AG20443 (cell line): Measurements from ENCODE around the gene MAP3K9.

ENCODE experiments used
- DNase-seq: peaks from one replicate; pipeline ENCODE4 v3.0.0; 2012; ENCODE audit warnings: low spot score, mixed read lengths

MAP3K9 gene

DNA sequence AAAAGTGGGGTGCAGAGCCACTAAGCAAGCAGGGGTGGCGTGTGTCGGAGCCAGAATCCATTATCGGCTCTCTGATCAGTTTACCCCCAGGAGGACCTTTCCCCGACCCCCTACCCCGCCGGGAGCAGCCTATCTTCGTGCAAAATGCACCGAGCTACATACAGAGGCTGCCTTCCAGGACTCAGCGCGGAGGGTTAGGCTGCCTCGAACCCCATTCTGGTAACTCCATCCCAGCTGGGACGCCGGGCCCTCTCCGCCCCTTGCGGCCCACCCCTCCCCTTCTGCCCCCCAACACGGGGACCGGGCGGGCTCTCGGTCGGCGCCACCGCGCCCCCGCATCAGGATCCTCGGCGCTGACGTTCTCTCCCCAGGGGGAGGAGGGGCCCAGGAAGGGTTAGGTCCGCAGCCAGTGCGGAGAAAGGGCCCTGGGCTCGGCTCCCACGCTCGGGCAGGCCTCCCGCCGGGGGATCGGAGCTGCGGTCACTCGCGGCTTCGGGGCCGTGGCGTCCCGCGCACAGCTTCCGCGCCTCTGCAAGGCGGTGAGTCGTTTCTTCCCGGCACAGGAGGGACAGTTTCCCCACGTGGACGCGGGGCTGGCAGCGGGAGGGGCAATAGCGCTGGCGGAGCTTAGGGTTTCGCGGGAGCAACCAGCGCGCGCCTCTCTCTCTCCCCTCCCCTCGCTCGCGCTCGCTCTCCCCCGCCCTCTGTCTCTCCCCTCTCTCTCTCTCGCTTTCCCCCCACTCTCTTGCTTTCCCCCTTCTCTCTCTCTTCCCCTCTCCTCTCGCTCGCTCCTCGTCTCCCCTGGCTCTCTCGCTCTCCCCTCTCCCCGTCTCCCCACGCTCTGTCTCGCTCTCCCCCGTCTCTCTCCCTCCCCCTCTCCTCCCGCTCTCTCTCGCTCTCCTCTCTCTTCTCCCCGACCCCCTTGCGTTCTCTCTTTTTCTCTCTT lies 12.5 kb upstream of the MAP3K9 start:
- DNase-seq, result peak; percentile 87

- DNase-seq, result no peak
Observed at GRCh38 chr14:70816525-70816924, 7.2 kb upstream of the MAP3K9 start.

GRCh38 chr14:70814466-70814865 lies 5.2 kb upstream of the MAP3K9 start:
- DNase-seq, result no peak

- no peak for DNase-seq
Observed at GRCh38 chr14:70812124-70812818, 3.0 kb upstream of the MAP3K9 start.

DNA sequence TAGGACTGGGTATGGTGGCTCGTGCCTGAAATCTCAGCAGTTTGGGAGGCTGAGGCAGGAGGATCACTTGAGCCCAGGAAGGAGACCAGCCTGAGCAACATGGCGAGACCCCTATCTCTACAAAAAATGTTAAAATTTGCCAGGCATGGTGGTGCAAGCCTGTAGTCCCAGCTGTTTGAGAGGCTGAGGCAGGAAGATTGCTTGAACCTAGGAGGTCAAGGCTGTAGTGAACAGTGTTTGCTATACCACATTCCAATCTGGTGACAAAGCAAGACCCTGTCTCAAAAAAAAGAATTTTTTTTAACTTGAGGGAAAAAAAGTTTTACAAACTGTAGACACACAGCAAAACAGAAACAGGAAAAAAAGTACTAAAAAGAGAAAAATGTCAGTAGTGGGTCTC lies 2.3 kb upstream of the MAP3K9 start:
- no peak for DNase-seq

GRCh38 chr14:70811050-70811449 lies 1.7 kb upstream of the MAP3K9 start:
- no peak for DNase-seq

DNA sequence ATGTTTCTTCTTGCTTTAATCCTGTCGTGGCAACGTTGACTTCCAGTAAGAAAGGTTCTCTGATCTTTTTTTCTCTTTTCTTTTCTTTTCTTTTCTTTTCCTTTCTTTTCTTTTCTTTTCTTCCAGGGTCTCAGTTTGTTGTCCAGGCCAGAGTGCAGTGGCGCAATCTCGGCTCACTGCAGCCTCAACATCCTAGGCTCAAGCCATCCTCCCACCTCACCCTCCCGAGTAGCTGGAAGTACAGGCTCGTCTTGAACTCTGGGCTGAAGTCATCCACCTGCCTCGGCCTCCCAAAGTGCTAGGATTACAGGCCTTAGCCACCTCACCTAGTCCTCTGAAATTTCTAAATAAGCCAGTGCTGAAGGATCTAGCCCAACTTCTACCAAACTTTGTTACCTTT lies 1.3 kb upstream of the MAP3K9 start:
- DNase-seq, result no peak

GRCh38 chr14:70808416-70809224 lies 693 bp downstream of the MAP3K9 start:
- peak; percentile 31 for DNase-seq

GRCh38 chr14:70807898-70808415 lies 1.4 kb downstream of the MAP3K9 start:
- DNase-seq, result no peak

- peak; percentile 27 for DNase-seq
Observed at GRCh38 chr14:70804556-70805162, 4.7 kb downstream of the MAP3K9 start.

GRCh38 chr14:70803321-70804310 lies 5.7 kb downstream of the MAP3K9 start:
- DNase-seq, result no peak

GRCh38 chr14:70802379-70802778 lies 6.9 kb downstream of the MAP3K9 start:
- DNase-seq, result no peak

DNA sequence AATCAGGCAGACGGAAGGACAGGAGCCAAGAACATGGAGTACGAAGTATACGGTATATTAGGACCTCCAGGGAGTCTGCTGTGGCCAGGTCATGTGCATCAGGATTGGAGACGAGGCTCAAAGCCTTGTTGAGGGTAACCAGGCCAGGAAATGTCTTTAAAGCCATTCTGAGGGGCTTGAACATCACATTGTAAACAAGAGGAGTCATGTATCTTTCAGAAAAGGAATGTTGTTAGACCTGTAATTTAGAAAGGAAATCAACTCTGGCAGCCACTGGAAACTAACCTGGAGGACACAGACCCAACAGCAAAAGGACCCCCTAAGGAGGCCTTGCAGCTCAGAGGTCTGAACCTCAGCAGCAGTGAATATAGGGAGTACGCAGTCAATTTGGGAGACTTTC lies 7.5 kb downstream of the MAP3K9 start:
- DNase-seq, result no peak

- DNase-seq, result no peak
Observed at GRCh38 chr14:70796551-70796950, 12.8 kb downstream of the MAP3K9 start.

- DNase-seq, result no peak
Observed at GRCh38 chr14:70794294-70794693, 15.0 kb downstream of the MAP3K9 start.

DNA sequence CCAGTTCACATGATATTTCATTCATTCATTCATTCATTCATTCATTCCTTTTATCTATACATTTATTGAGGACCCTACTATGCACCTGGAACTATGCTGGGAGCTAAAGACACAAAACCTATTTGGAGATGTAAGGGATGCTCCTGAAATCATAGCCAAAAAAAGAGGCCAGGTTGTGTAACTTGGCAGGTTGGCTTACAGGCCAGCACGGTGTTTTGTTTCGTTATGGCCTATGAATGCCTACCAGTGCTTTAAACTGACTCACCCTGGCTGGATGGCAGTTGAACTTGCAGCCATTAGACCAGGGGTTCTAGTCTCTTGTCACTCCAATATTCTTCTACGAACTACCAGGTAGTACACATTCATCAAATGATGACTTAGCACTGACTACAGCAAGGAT lies 15.7 kb downstream of the MAP3K9 start:
- DNase-seq, result no peak

DNA sequence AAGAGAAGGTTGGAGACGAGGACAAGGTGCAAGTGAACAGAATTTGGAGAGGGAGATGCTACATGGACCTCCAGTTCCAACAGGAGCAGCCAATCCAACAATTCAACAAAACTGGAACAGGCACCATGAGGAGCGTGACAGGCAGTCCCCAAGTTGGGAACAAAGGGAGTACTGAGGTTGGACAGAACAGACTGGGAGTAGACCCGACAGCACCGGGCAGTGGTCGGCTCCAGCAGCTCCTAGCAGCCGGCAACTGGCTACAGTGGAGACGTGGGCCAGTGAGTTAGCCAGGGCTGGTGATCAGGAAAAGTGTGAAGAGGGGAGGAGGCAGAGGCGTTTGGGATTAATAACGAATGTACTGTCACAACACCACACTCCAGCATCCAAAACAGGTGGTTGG lies 16.4 kb downstream of the MAP3K9 start:
- DNase-seq, result no peak

GRCh38 chr14:70791971-70792370 lies 17.3 kb downstream of the MAP3K9 start:
- no peak for DNase-seq

DNA sequence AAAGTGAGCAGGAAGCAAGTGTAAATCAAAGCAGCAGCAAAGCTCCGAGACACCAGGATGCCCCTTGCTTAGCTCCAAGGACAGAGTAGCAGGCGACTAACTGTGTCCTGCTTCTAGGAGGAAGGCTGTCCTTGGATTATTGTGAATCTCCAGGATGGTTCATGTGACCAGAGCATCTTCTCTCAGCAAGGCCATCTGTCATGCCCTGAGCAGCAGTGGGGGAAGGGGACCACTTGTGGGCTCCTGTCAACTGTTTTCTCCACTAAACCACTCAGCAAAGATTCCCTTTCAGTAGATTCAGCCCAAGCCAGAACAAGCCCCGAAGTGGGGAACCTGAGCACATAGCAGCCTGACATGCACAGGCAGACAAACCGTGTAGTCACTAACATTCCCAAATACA lies 19.4 kb downstream of the MAP3K9 start:
- no peak for DNase-seq

DNA sequence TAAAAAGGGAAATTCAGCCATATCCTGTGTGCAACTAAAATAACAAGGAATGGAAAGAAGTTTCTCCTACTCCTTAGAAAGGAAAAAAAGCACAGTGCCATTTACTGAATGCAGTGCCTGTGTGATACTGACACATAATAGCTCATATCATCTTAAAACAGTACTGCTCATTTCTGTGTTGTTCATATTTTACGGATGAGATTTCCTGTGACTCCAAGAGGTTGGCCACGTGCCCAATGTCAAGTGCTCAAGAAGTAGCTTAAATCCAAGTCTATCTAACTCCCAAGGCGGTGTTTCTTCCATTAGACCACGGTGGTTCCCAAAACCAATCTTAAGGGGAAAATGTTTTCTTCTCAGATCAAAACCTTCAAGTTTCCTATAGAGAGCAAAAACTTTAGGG lies 20.0 kb downstream of the MAP3K9 start:
- peak; percentile 25 for DNase-seq

GRCh38 chr14:70788898-70789297 lies 20.4 kb downstream of the MAP3K9 start:
- no peak for DNase-seq
